K562 (cell line): ENCODE results near the gene SLC25A1. TPM values are rescaled to one million over a fixed set of nuclear protein-coding genes. Genes with fewer than 3 reads are reported as not detected.

Experiments
- ARID1B ChIP-seq: fragments of 450-650 bp; IDR thresholded peaks from 2 replicates; pipeline ENCODE4 v1.6.1; 2016; ENCODE audit warnings: antibody characterized with exemption, mild to moderate bottlenecking, inconsistent platforms
- ARID3A ChIP-seq: IDR thresholded peaks from 2 replicates; pipeline ENCODE4 v1.6.1; 2012; ENCODE audit warnings: low read depth, low read length, improper control_type of control experiment, borderline replicate concordance
- CBFA2T2 ChIP-seq: fragments of 450-650 bp; conservative IDR thresholded peaks from 2 replicates; pipeline ENCODE4 v1.6.1; 2017; ENCODE audit warnings: mild to moderate bottlenecking
- DLX4 ChIP-seq: fragments of 250-450 bp; sonication (Bioruptor Pico); IDR thresholded peaks from 2 replicates; pipeline ENCODE4 v1.6.1; 2021; ENCODE audit warnings: mild to moderate bottlenecking
- ELF4 ChIP-seq: fragments of 450-650 bp; formaldehyde crosslinking; IDR thresholded peaks from 2 replicates; pipeline ENCODE4 v1.4.0; 2022; ENCODE audit warnings: missing genetic modification characterization
- FOXA3 ChIP-seq, 2 experiments: fragments of 450-650 bp in 1 of 2; sonication (generic) in 1 of 2; formaldehyde crosslinking; IDR thresholded peaks in 1 of 2; conservative IDR thresholded peaks in 1 of 2; 2 replicates each; pipeline versions ENCODE4 v1.4.0 to v1.8.0; 2020 to 2022; ENCODE audit warnings: mild to moderate bottlenecking in 2 of 2, missing genetic modification reagents in 1 of 2
- GTF2B ChIP-seq: IDR thresholded peaks from 2 replicates; pipeline ENCODE4 v1.6.1; 2011; ENCODE audit not compliant: insufficient read length; ENCODE audit errors: extremely low read depth
- MCM3 ChIP-seq: fragments of 450-650 bp; IDR thresholded peaks from 2 replicates; pipeline ENCODE4 v1.6.1; 2016
- MCM5 ChIP-seq: fragments of 450-650 bp; IDR thresholded peaks from 2 replicates; pipeline ENCODE4 v1.6.1; 2016; ENCODE audit warnings: low read depth
- MXI1 ChIP-seq: IDR thresholded peaks from 2 replicates; pipeline ENCODE4 v1.6.1; 2011; ENCODE audit warnings: low read depth, mild to moderate bottlenecking, improper control_type of control experiment, low read length
- NR2C2 ChIP-seq, 2 experiments: fragments of 200-800 bp in 1 of 2; sonication (Bioruptor generic) in 1 of 2; sonication (generic) in 1 of 2; formaldehyde crosslinking in 1 of 2; IDR thresholded peaks; 2 replicates each; pipeline versions ENCODE4 v1.6.1 to v1.8.0; 2016 to 2022; ENCODE audit warnings: mild to moderate bottlenecking in 1 of 2, missing compliant biosample characterization in 1 of 2, missing genetic modification characterization in 1 of 2, missing genetic modification reagents in 1 of 2
- PHTF2 ChIP-seq: fragments of 250-450 bp; sonication (Bioruptor Pico); IDR thresholded peaks from 2 replicates; pipeline ENCODE4 v1.5.0; 2021; ENCODE audit warnings: mild to moderate bottlenecking
- TBP ChIP-seq: optimal IDR thresholded peaks from 2 replicates; pipeline ENCODE3; 2011; ENCODE audit warnings: low read depth, low read length, improper control_type of control experiment
- TFE3 ChIP-seq: fragments of 450-650 bp; formaldehyde crosslinking; IDR thresholded peaks from 2 replicates; pipeline ENCODE4 v1.4.0; 2020; ENCODE audit warnings: mild to moderate bottlenecking, mixed read lengths
- ZFP30 ChIP-seq: fragments of 250-450 bp; sonication (Bioruptor Pico); IDR thresholded peaks from 2 replicates; pipeline ENCODE4 v1.8.0; 2022; ENCODE audit warnings: moderate library complexity, mild to moderate bottlenecking, inconsistent platforms, borderline replicate concordance
- ZNF444 ChIP-seq: fragments of 250-450 bp; sonication (Bioruptor Pico); IDR thresholded peaks from 2 replicates; pipeline ENCODE4 v1.4.0; 2020; ENCODE audit warnings: mild to moderate bottlenecking, moderate library complexity
- ZNF639 ChIP-seq, 2 experiments: fragments of 200-800 bp in 1 of 2; sonication (Bioruptor generic) in 1 of 2; sonication (generic) in 1 of 2; formaldehyde crosslinking in 1 of 2; IDR thresholded peaks in 1 of 2; conservative IDR thresholded peaks in 1 of 2; 2 replicates each; pipeline versions ENCODE4 v1.5.0 to v1.6.1; 2016 to 2020; ENCODE audit warnings: missing compliant biosample characterization in 1 of 2, missing genetic modification characterization in 1 of 2, missing genetic modification reagents in 1 of 2
- ZNF707 ChIP-seq: fragments of 250-450 bp; sonication (Bioruptor Pico); conservative IDR thresholded peaks from 2 replicates; pipeline ENCODE4 v1.8.0; 2022; ENCODE audit warnings: inconsistent platforms, mild to moderate bottlenecking, moderate library complexity
- ZNF778 ChIP-seq: fragments of 450-650 bp; formaldehyde crosslinking; IDR thresholded peaks from 2 replicates; pipeline ENCODE4 v1.4.0; 2020; ENCODE audit warnings: mild to moderate bottlenecking, moderate library complexity
- ZNF785 ChIP-seq: fragments of 250-450 bp; sonication (Bioruptor Pico); IDR thresholded peaks from 2 replicates; pipeline ENCODE4 v1.4.0; 2020; ENCODE audit warnings: mild to moderate bottlenecking
- polyA plus RNA-seq, 8 experiments: library from polyadenylated mRNA; depleted of rRNA in 4 of 8; stranded (reverse) in 5 of 8; unstranded in 3 of 8; fragments of >200 nt; fragmentation: Nextera tagmentation in 2 of 8; fragmentation: Illumina TruSeq in 1 of 8; extraction: Ambion mirVana in 2 of 8; extraction: Trizol in 1 of 8; gene quantifications; 2 replicates each; pipeline versions ENCODE4 v1.2.1 to v1.2.3, GENCODE V29; 2011 to 2014; ENCODE audit warnings: inconsistent platforms in 1 of 8, missing spikeins in 1 of 8
- total RNA-seq, 7 experiments: library from RNA; depleted of rRNA in 6 of 7; stranded (reverse); fragments of >200 nt in 6 of 7; fragmentation: Illumina TruSeq in 2 of 7; extraction: Trizol in 2 of 7; gene quantifications; 2 replicates each; pipeline versions ENCODE4 v1.2.1 to v1.2.3, GENCODE V29; 2011 to 2021; ENCODE audit warnings: low replicate concordance in 1 of 7

The SLC25A1 gene
- total and polyA plus RNA-seq, 9 of the 15 experiments (the other 6 are each of a cell fraction or from before 2014, with no cell fraction given), result 11.0 to 408 (median 110) TPM

- no peak for TF ChIP-seq FOXA3 (CRISPR knock-in tag; conservative IDR thresholded peaks at IDR 0.05 in 1 of 2, IDR thresholded peaks at IDR 0.05 in 1 of 2)
- peak; percentile 84 for TF ChIP-seq TFE3 (CRISPR knock-in tag)
- TF ChIP-seq CBFA2T2, result peak; percentile 28; the same call in 1 of the 2 replicates
- TF ChIP-seq ZNF778, result no peak
- TF ChIP-seq ARID1B, result no peak
- 0 out of 2 replicates have a peak, but pooled peaks have one; percentile 60 for TF ChIP-seq MCM3
- peak; percentile 64; the same call in 1 of the 2 replicates for TF ChIP-seq NR2C2 (CRISPR knock-in tag; IDR thresholded peaks at IDR 0.05)
- no peak for TF ChIP-seq NR2C2 (tag; IDR thresholded peaks at IDR 0.05)
- peak; percentile 18 for TF ChIP-seq TBP
- TF ChIP-seq GTF2B, result no peak
- TF ChIP-seq ZNF707 (CRISPR knock-in tag), result peak; percentile 96
- TF ChIP-seq ELF4 (CRISPR knock-in tag), result no peak
- no peak for TF ChIP-seq ZNF444
- no peak for TF ChIP-seq ARID3A
- TF ChIP-seq DLX4, result no peak
- TF ChIP-seq ZNF639 (CRISPR knock-in tag; conservative IDR thresholded peaks at IDR 0.05 in 1 of 2, IDR thresholded peaks at IDR 0.05 in 1 of 2), result peak in 1 of 2 experiments; percentile 17; a peak in 1 of 4 replicates
- no peak for TF ChIP-seq ZNF785 (CRISPR knock-in tag)
- no peak for TF ChIP-seq MCM5
- no peak for TF ChIP-seq MXI1
- 0 out of 2 replicates have a peak, but pooled peaks have one; percentile 35 for TF ChIP-seq PHTF2 (CRISPR knock-in tag)
- no peak for TF ChIP-seq ZFP30 (CRISPR knock-in tag)
Observed at GRCh38 chr22:19152942-19153883, 25.3 kb downstream of the SLC25A1 start (continued).
